GM13976 (cell line): ENCODE measurements around the gene SPOCK1.

ENCODE experiments used
- DNase-seq: peaks from one replicate; pipeline ENCODE4 v3.0.0; 2012; ENCODE audit warnings: low spot score
- CTCF ChIP-seq: IDR thresholded peaks from 2 replicates; pipeline ENCODE4 v1.5.1; 2012; ENCODE audit warnings: borderline replicate concordance, mild to moderate bottlenecking; ENCODE audit not compliant: insufficient read depth; ENCODE audit errors: extremely low read depth, missing control alignments, control extremely low read depth
- in situ Hi-C: fragments of 300-500 bp; cut with MboI; formaldehyde crosslinking; loops from one replicate; pipeline ENCODE4 v1.12.0; 2022; ENCODE audit warnings: low sequenced_read_pairs, mixed read lengths, inconsistent platforms; ENCODE audit not compliant: unreplicated experiment

Gene SPOCK1

GRCh38 chr5:137409736-137410135 lies 89.4 kb downstream of the SPOCK1 start:
- TF ChIP-seq CTCF = no peak
- DNase-seq = no peak
- in situ Hi-C loops = no loop called here

- TF ChIP-seq CTCF = no peak
- in situ Hi-C loops = no loop called here
- no peak for DNase-seq
Observed at GRCh38 chr5:137407090-137407489, 92.0 kb downstream of the SPOCK1 start.

- no peak for TF ChIP-seq CTCF
- no peak for DNase-seq
- in situ Hi-C loops = no loop called here
Observed at GRCh38 chr5:137405393-137405792, 93.7 kb downstream of the SPOCK1 start.

- in situ Hi-C loops = no loop called here
- no peak for TF ChIP-seq CTCF
- DNase-seq = no peak
Observed at GRCh38 chr5:137403869-137404268, 95.3 kb downstream of the SPOCK1 start.

- no peak for DNase-seq
- no peak for TF ChIP-seq CTCF
- in situ Hi-C loops = no loop called here
Observed at GRCh38 chr5:137402436-137403187, 96.5 kb downstream of the SPOCK1 start.

GRCh38 chr5:137401946-137402345 lies 97.2 kb downstream of the SPOCK1 start:
- no peak for TF ChIP-seq CTCF
- in situ Hi-C loops = no loop called here
- DNase-seq = no peak
